ENCODE data around the gene RAD23B. TPM values are rescaled to one million over a fixed set of nuclear protein-coding genes. Genes with fewer than 3 reads are reported as not detected.

Gene RAD23B
- polyA plus RNA-seq, 3 donors = 21.6 to 50.0 (median 24.7) TPM

DNA sequence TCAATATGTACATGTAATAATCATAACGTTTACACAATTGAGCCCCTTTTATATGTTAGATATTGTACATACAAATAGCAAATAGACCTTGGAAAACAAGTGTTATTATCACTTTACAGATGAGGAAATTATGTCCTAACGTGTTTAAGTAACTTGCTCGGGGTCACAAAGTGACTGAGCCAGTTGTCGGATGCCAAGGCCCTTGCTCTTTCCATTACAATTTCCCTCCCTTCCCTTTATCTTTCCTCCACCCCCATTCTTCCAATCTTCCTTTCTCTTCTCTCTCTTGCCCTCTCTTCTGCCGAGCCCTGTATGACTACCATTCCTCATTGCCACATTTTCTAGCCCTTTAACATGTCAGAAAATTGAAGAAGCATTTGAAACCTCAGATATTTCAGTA is 34.4 kb upstream of the RAD23B start:
- Mint-ChIP-seq H3K27ac (peak overlapping the region in 2 of 7 donors; percentile 32 to 43), H3K36me3 (no peaks in the 10 kb centered on the region), H3K27me3 (ENCODE audit: low read depth in 3 of 3) (peaks cover 2 to 17% (median 2%) of the 10 kb centered on the region in 3 donors), H3K9me3 (peaks cover 0 to 5% (median 0%) of the 10 kb centered on the region in 7 donors), H3K4me3 (no peak overlapping the region), H3K4me1 (no peaks in the 10 kb centered on the region)
- no peak overlapping the region for H3K4me3 ChIP-seq (replicated peaks in 1 of 3; ENCODE audit: low read depth in 2 of 3, low read length in 3 of 3)
- H3K9ac ChIP-seq (ENCODE audit: insufficient read depth, low read length, poor library complexity, severe bottlenecking) = no peak overlapping the region
- no peaks in the 10 kb centered on the region for H3K36me3 ChIP-seq (replicated peaks in 1 of 2; ENCODE audit: control insufficient read depth in 1 of 2, insufficient read depth in 2 of 2, low read length in 2 of 2)
- H3K4me2 ChIP-seq (replicated peaks; ENCODE audit: extremely low read depth, low read length, poor library complexity, severe bottlenecking) = no peak overlapping the region
- no peaks in the 10 kb centered on the region for H4K20me1 ChIP-seq (ENCODE audit: insufficient read depth, low read length)
- intact Hi-C loops (cut with micrococcal nuclease) = no loop called here
- DNase-seq = no peak
- H3K4me1 ChIP-seq (ENCODE audit: control insufficient read depth in 1 of 2, insufficient read depth in 2 of 2, low read length in 2 of 2) = no peaks in the 10 kb centered on the region
- WGBS (ENCODE audit: insufficient coverage) = 100% methylated on average over 2 of the region's 5 CpGs
- no peaks in the 10 kb centered on the region for H3K79me2 ChIP-seq (ENCODE audit: insufficient read depth, low read length)
- no peaks in the 10 kb centered on the region for H3K9me3 ChIP-seq (replicated peaks in 1 of 2; ENCODE audit: control insufficient read depth in 1 of 2, insufficient read depth in 1 of 2, low read length in 2 of 2)
- no peak overlapping the region for H2AFZ ChIP-seq (ENCODE audit: insufficient read depth, low read depth, low read length, poor library complexity, severe bottlenecking)
- TF ChIP-seq, protein P1, sequence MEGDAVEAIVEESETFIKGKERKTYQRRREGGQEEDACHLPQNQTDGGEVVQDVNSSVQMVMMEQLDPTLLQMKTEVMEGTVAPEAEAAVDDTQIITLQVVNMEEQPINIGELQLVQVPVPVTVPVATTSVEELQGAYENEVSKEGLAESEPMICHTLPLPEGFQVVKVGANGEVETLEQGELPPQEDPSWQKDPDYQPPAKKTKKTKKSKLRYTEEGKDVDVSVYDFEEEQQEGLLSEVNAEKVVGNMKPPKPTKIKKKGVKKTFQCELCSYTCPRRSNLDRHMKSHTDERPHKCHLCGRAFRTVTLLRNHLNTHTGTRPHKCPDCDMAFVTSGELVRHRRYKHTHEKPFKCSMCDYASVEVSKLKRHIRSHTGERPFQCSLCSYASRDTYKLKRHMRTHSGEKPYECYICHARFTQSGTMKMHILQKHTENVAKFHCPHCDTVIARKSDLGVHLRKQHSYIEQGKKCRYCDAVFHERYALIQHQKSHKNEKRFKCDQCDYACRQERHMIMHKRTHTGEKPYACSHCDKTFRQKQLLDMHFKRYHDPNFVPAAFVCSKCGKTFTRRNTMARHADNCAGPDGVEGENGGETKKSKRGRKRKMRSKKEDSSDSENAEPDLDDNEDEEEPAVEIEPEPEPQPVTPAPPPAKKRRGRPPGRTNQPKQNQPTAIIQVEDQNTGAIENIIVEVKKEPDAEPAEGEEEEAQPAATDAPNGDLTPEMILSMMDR (IDR thresholded peaks at IDR 0.05) = no peak
- H3K27me3 ChIP-seq (ENCODE audit: control insufficient read depth in 2 of 2, insufficient read depth in 2 of 2, low read length in 2 of 2) = peaks cover 2 to 5% of the 10 kb centered on the region in 2 donors
- H3K27ac ChIP-seq (ENCODE audit: low read depth in 1 of 2, low read length in 2 of 2) = no peak overlapping the region

DNA sequence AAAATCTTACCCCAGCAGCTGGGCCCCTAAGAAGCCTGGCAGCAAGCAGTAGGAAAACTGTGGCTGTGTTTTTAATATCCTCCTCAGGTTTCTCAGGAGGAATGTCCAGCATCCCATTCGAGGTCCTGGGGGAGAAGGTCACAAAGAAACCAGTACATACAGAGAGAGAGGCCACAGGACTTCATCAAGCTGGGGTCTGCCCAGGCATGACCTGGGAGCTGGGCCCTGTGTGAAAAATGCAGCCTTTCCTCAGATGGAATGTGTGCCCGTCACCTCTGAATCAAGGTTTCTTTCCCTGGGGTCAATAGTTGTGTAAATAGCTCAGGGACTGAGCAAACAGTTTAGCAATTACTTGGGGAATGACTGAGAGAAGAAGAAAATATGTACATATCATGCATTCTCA is 33.9 kb upstream of the RAD23B start:
- peaks cover 2 to 5% of the 10 kb centered on the region in 2 donors for H3K27me3 ChIP-seq (ENCODE audit: control insufficient read depth in 2 of 2, insufficient read depth in 2 of 2, low read length in 2 of 2)
- Mint-ChIP-seq H3K36me3 (no peaks in the 10 kb centered on the region), H3K9me3 (peaks cover 0 to 5% (median 0%) of the 10 kb centered on the region in 7 donors), H3K27ac (peak overlapping the region in 1 of 7 donors; percentile 43), H3K4me1 (no peaks in the 10 kb centered on the region), H3K4me3 (no peak overlapping the region), H3K27me3 (ENCODE audit: low read depth in 3 of 3) (peaks cover 2 to 17% (median 2%) of the 10 kb centered on the region in 3 donors)
- no peaks in the 10 kb centered on the region for H3K4me1 ChIP-seq (ENCODE audit: control insufficient read depth in 1 of 2, insufficient read depth in 2 of 2, low read length in 2 of 2)
- TF ChIP-seq, protein P1 (IDR thresholded peaks at IDR 0.05) = no peak
- no peak overlapping the region for H3K27ac ChIP-seq (ENCODE audit: low read depth in 1 of 2, low read length in 2 of 2)
- no peak overlapping the region for H2AFZ ChIP-seq (ENCODE audit: insufficient read depth, low read depth, low read length, poor library complexity, severe bottlenecking)
- no peaks in the 10 kb centered on the region for H4K20me1 ChIP-seq (ENCODE audit: insufficient read depth, low read length)
- no peak for DNase-seq
- no peaks in the 10 kb centered on the region for H3K79me2 ChIP-seq (ENCODE audit: insufficient read depth, low read length)
- H3K4me2 ChIP-seq (replicated peaks; ENCODE audit: extremely low read depth, low read length, poor library complexity, severe bottlenecking) = no peak overlapping the region
- no peaks in the 10 kb centered on the region for H3K36me3 ChIP-seq (replicated peaks in 1 of 2; ENCODE audit: control insufficient read depth in 1 of 2, insufficient read depth in 2 of 2, low read length in 2 of 2)
- no peaks in the 10 kb centered on the region for H3K9me3 ChIP-seq (replicated peaks in 1 of 2; ENCODE audit: control insufficient read depth in 1 of 2, insufficient read depth in 1 of 2, low read length in 2 of 2)
- 40% methylated on average over 1 of the region's 2 CpGs for WGBS (ENCODE audit: insufficient coverage)
- no peak overlapping the region for H3K4me3 ChIP-seq (replicated peaks in 1 of 3; ENCODE audit: low read depth in 2 of 3, low read length in 3 of 3)
- intact Hi-C loops (cut with micrococcal nuclease) = no loop called here
- no peak overlapping the region for H3K9ac ChIP-seq (ENCODE audit: insufficient read depth, low read length, poor library complexity, severe bottlenecking)

All from CD14-positive monocyte (primary cell).